ENCODE results near the gene ATP8B4.

DNA sequence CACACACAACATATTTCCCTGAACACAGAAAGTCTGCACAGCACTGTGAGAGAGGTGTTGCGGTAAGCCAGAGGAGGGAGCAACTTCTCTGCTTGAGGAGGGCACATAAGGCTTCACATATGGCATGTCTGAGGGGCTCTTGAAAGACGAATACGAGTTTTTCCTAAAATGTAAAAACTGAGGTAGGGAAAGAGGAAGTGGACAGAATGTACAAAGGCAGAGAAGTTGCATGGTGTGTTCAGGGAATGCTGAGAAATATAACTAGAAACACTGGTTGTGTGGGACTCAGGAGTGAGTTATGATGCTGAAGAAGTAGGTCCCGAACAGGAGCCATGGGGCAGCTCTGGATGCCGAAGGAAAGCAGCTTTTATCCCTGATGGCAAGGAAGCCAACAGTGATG is 22.8 kb upstream of the ATP8B4 start:
- TF ChIP-seq POLR2A (IDR thresholded peaks at IDR 0.05) = no peak
- TF ChIP-seq, protein P1, sequence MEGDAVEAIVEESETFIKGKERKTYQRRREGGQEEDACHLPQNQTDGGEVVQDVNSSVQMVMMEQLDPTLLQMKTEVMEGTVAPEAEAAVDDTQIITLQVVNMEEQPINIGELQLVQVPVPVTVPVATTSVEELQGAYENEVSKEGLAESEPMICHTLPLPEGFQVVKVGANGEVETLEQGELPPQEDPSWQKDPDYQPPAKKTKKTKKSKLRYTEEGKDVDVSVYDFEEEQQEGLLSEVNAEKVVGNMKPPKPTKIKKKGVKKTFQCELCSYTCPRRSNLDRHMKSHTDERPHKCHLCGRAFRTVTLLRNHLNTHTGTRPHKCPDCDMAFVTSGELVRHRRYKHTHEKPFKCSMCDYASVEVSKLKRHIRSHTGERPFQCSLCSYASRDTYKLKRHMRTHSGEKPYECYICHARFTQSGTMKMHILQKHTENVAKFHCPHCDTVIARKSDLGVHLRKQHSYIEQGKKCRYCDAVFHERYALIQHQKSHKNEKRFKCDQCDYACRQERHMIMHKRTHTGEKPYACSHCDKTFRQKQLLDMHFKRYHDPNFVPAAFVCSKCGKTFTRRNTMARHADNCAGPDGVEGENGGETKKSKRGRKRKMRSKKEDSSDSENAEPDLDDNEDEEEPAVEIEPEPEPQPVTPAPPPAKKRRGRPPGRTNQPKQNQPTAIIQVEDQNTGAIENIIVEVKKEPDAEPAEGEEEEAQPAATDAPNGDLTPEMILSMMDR (IDR thresholded peaks at IDR 0.05) = no peak
